ENCODE measurements around the gene INF2. TPM values are rescaled to one million over a fixed set of nuclear protein-coding genes. Genes with fewer than 3 reads are reported as not detected.
"Not testable (repeated sequence)": the region's sequence is repeated elsewhere in the genome, so short reads cannot be mapped to it uniquely, and the experiment has no call there.

Gene INF2
- total RNA-seq, 2 experiments from 2014 or later = 66.7 to 71.5 TPM

GRCh38 chr14:104724407-104724980 is 35.1 kb downstream of the INF2 start:
- no peaks in the 10 kb centered on the region for H3K9me3 Mint-ChIP-seq
- H3K36me3 Mint-ChIP-seq = peaks cover 2% of the 10 kb centered on the region
- no peaks in the 10 kb centered on the region for H3K4me1 Mint-ChIP-seq (ENCODE audit: low read depth)
- ChIA-PET CTCF (interaction anchor here (1.7 to 3.3 kb wide), 2 partner anchors 22 to 26 kb away, joined by 7 to 12 read pairs; no protein-coding TSS in a partner anchor), POLR2A (interaction anchor here (1.4 kb wide), 1 partner anchor 28 kb away, joined by 5 read pairs; the partner anchor contains the start of gene SIVA1)
- no peaks in the 10 kb centered on the region for H3K27me3 Mint-ChIP-seq
- no peak overlapping the region for H3K27ac Mint-ChIP-seq
- intact Hi-C loops (cut with micrococcal nuclease) = loop anchor here (1.0 to 2.0 kb wide), 2 partner anchors 28 to 48 kb away; no protein-coding TSS in a partner anchor
- peak overlapping the region; percentile 23 for H3K4me3 Mint-ChIP-seq
- DNase-seq = peak; percentile 25

GRCh38 chr14:104724981-104725771 is 35.8 kb downstream of the INF2 start:
- ChIA-PET CTCF (interaction anchor here (0.6 to 3.3 kb wide), 3 partner anchors 22 to 27 kb away, joined by 3 to 12 read pairs (median 7); no protein-coding TSS in a partner anchor), POLR2A (interaction anchor here (1.4 kb wide), 1 partner anchor 27 kb away, joined by 5 read pairs; the partner anchor contains the start of gene SIVA1)
- H3K27me3 Mint-ChIP-seq = no peaks in the 10 kb centered on the region
- peak; percentile 16 for DNase-seq
- H3K9me3 Mint-ChIP-seq = no peaks in the 10 kb centered on the region
- intact Hi-C loops (cut with micrococcal nuclease) = loop anchor here (1.0 to 2.0 kb wide), 2 partner anchors 27 to 48 kb away; no protein-coding TSS in a partner anchor
- no peaks in the 10 kb centered on the region for H3K4me1 Mint-ChIP-seq (ENCODE audit: low read depth)
- H3K36me3 Mint-ChIP-seq = peaks cover 2% of the 10 kb centered on the region
- H3K27ac Mint-ChIP-seq = no peak overlapping the region
- H3K4me3 Mint-ChIP-seq = peak overlapping the region; percentile 23

GRCh38 chr14:104725772-104726548 is 36.5 kb downstream of the INF2 start:
- CTCF ChIA-PET = interaction anchor here (1.7 to 3.3 kb wide), 2 partner anchors 21 to 24 kb away, joined by 7 to 12 read pairs; no protein-coding TSS in a partner anchor
- no peaks in the 10 kb centered on the region for H3K27me3 Mint-ChIP-seq
- no peak for DNase-seq
- H3K36me3 Mint-ChIP-seq = peaks cover 2% of the 10 kb centered on the region
- intact Hi-C loops (cut with micrococcal nuclease) = loop anchor here (2.0 kb wide), 1 partner anchor 49 kb away; no protein-coding TSS in a partner anchor
- no peaks in the 10 kb centered on the region for H3K9me3 Mint-ChIP-seq
- no peaks in the 10 kb centered on the region for H3K4me1 Mint-ChIP-seq (ENCODE audit: low read depth)
- POLR2A ChIA-PET = interaction anchor here (1.4 kb wide), 1 partner anchor 27 kb away, joined by 5 read pairs; the partner anchor contains the start of gene SIVA1
- H3K4me3 Mint-ChIP-seq = no peak overlapping the region
- H3K27ac Mint-ChIP-seq = no peak overlapping the region

GRCh38 chr14:104726600-104727451 is 37.4 kb downstream of the INF2 start:
- H3K4me3 Mint-ChIP-seq = no peak overlapping the region

GRCh38 chr14:104728631-104729030 is 39.2 kb downstream of the INF2 start:
- Mint-ChIP-seq H3K27me3 (no peaks in the 10 kb centered on the region), H3K27ac (no peak overlapping the region)
- POLR2A ChIA-PET = no interaction called here

More at GRCh38 chr14:104726600-104727451, 37.4 kb downstream of the INF2 start:
- CTCF ChIA-PET = no interaction called here
- intact Hi-C loops (cut with micrococcal nuclease) = no loop called here
- Mint-ChIP-seq H3K4me1 (ENCODE audit: low read depth) (no peaks in the 10 kb centered on the region), H3K9me3 (no peaks in the 10 kb centered on the region), H3K27me3 (no peaks in the 10 kb centered on the region), H3K36me3 (no peaks in the 10 kb centered on the region), H3K27ac (no peak overlapping the region)
- POLR2A ChIA-PET = no interaction called here
- no peak for DNase-seq

GRCh38 chr14:104729176-104729834 is 39.9 kb downstream of the INF2 start:
- H3K36me3 Mint-ChIP-seq; DNase-seq; intact Hi-C loops (cut with micrococcal nuclease): not testable (repeated sequence)

More at GRCh38 chr14:104728631-104729030, 39.2 kb downstream of the INF2 start:
- DNase-seq = no peak
- CTCF ChIA-PET = interaction anchor here (0.8 kb wide), 1 partner anchor 38 kb away, joined by 3 read pairs; no protein-coding TSS in a partner anchor
- intact Hi-C loops (cut with micrococcal nuclease) = no loop called here
- no peaks in the 10 kb centered on the region for H3K9me3 Mint-ChIP-seq
- H3K4me3 Mint-ChIP-seq = no peak overlapping the region
- H3K36me3 Mint-ChIP-seq = no peaks in the 10 kb centered on the region
- H3K4me1 Mint-ChIP-seq (ENCODE audit: low read depth) = no peaks in the 10 kb centered on the region

GRCh38 chr14:104729835-104730181 is 40.4 kb downstream of the INF2 start:
- ChIA-PET CTCF (no interaction called here), POLR2A (no interaction called here)
- no peak for DNase-seq
- Mint-ChIP-seq H3K27me3 (no peaks in the 10 kb centered on the region), H3K36me3 (no peaks in the 10 kb centered on the region), H3K27ac (no peak overlapping the region), H3K9me3 (no peaks in the 10 kb centered on the region), H3K4me1 (ENCODE audit: low read depth) (no peaks in the 10 kb centered on the region), H3K4me3 (no peak overlapping the region)
- intact Hi-C loops (cut with micrococcal nuclease) = no loop called here

More at GRCh38 chr14:104729176-104729834, 39.9 kb downstream of the INF2 start:
- H3K27ac Mint-ChIP-seq; H3K4me1 Mint-ChIP-seq (ENCODE audit: low read depth); H3K9me3 Mint-ChIP-seq; H3K4me3 Mint-ChIP-seq; POLR2A ChIA-PET; CTCF ChIA-PET; H3K27me3 Mint-ChIP-seq: not testable (repeated sequence)

- ChIA-PET POLR2A (no interaction called here), CTCF (no interaction called here)
- Mint-ChIP-seq H3K9me3 (no peaks in the 10 kb centered on the region), H3K4me3 (no peak overlapping the region), H3K36me3 (no peaks in the 10 kb centered on the region), H3K27me3 (no peaks in the 10 kb centered on the region), H3K27ac (no peak overlapping the region), H3K4me1 (ENCODE audit: low read depth) (no peaks in the 10 kb centered on the region)
- no peak for DNase-seq
- intact Hi-C loops (cut with micrococcal nuclease) = no loop called here
Observed at GRCh38 chr14:104730487-104730886, 41.1 kb downstream of the INF2 start.

- Mint-ChIP-seq H3K4me1 (ENCODE audit: low read depth) (no peaks in the 10 kb centered on the region), H3K9me3 (no peaks in the 10 kb centered on the region), H3K4me3 (no peak overlapping the region), H3K27ac (no peak overlapping the region), H3K27me3 (no peaks in the 10 kb centered on the region), H3K36me3 (no peaks in the 10 kb centered on the region)
- no peak for DNase-seq
- POLR2A ChIA-PET = no interaction called here
- intact Hi-C loops (cut with micrococcal nuclease) = no loop called here
- CTCF ChIA-PET = no interaction called here
Observed at GRCh38 chr14:104731320-104732294, 42.2 kb downstream of the INF2 start.

GRCh38 chr14:104732355-104732804 is 43.0 kb downstream of the INF2 start:
- Mint-ChIP-seq H3K4me3 (no peak overlapping the region), H3K27me3 (no peaks in the 10 kb centered on the region), H3K36me3 (no peaks in the 10 kb centered on the region), H3K4me1 (ENCODE audit: low read depth) (no peaks in the 10 kb centered on the region), H3K9me3 (no peaks in the 10 kb centered on the region), H3K27ac (no peak overlapping the region)
- CTCF ChIA-PET = no interaction called here
- DNase-seq = no peak
- POLR2A ChIA-PET = no interaction called here
- intact Hi-C loops (cut with micrococcal nuclease) = no loop called here

All from activated CD4-positive, alpha-beta memory T cell treated with anti-CD3 and anti-CD28 coated beads for 36 hours (primary cell).